Panc1 (cell line): Measurements from ENCODE around the gene IQCC. TPM values are rescaled to one million over a fixed set of nuclear protein-coding genes. Genes with fewer than 3 reads are reported as not detected.
A peak's percentile ranks its signal among the peaks of the same experiment; 100 is the strongest.

Experiments
- ATAC-seq: fragments of 200-7000 bp; cut with Tn5 transposase; 2 replicates; pipeline ENCODE4 v1.9.1; 2020; ENCODE audit warnings: mild to moderate bottlenecking, moderate library complexity
- BruUV-seq: library from RNA; stranded (reverse); fragments of 400-500 nt; replicated peaks from 2 replicates; lab custom pipeline; 2021; lab: Mats Ljungman, UMichigan
- CTCF ChIA-PET: fragments of 300-600 bp; sonication (Branson Sonifier 250); formaldehyde crosslinking; loops from one replicate; lab custom pipeline; 2022; ENCODE audit warnings: antibody characterized with exemption; lab: Charles Lee
- POLR2A ChIA-PET: fragments of 300-600 bp; sonication (Branson Sonifier 250); formaldehyde crosslinking; loops from one replicate; lab custom pipeline; 2022; ENCODE audit warnings: antibody characterized with exemption; lab: Charles Lee
- DNase-seq: peaks from one replicate; pipeline ENCODE4 v3.0.0-alpha.2; 2010; ENCODE audit warnings: low read depth, low spot score
- H3K27ac ChIP-seq: 2 replicates; pipeline ENCODE4 v1.5.1; 2011; ENCODE audit warnings: mild to moderate bottlenecking, low read length, inconsistent platforms
- H3K27me3 ChIP-seq: fragments of 200-500 bp; sonication (Bioruptor generic); 2 replicates; pipeline ENCODE4 v1.6.0; 2014; ENCODE audit warnings: low read length, inconsistent platforms; ENCODE audit not compliant: control insufficient read depth, insufficient read depth
- H3K36me3 ChIP-seq: fragments of 200-500 bp; sonication (Bioruptor generic); 2 replicates; pipeline ENCODE4 v1.5.1; 2014; ENCODE audit warnings: inconsistent platforms, mild to moderate bottlenecking, low read length, moderate library complexity; ENCODE audit not compliant: control insufficient read depth, insufficient read depth
- H3K4me1 ChIP-seq: 2 replicates; pipeline ENCODE4 v1.5.1; 2011; ENCODE audit warnings: inconsistent platforms, mild to moderate bottlenecking, low read length, moderate library complexity; ENCODE audit not compliant: control insufficient read depth, insufficient read depth
- H3K4me3 ChIP-seq, 2 experiments: 2 replicates each; pipeline ENCODE4 v1.5.1; 2011 to 2012; ENCODE audit warnings: low read depth in 2 of 2, low read length in 2 of 2, mild to moderate bottlenecking in 2 of 2, inconsistent platforms in 1 of 2, moderate library complexity in 1 of 2
- H3K9me3 ChIP-seq: fragments of 200-500 bp; sonication (Bioruptor generic); 2 replicates; pipeline ENCODE4 v1.5.1; 2014; ENCODE audit warnings: low read depth, mild to moderate bottlenecking, inconsistent platforms, low read length, moderate library complexity; ENCODE audit not compliant: control insufficient read depth, insufficient read depth
- CTCF ChIP-seq: fragments of 450-650 bp; IDR thresholded peaks from 2 replicates; pipeline ENCODE4 v1.5.1; 2017; ENCODE audit warnings: mild to moderate bottlenecking
- POLR2AphosphoS5 ChIP-seq: IDR thresholded peaks from 2 replicates; pipeline ENCODE4 v1.6.1; 2012; ENCODE audit warnings: mild to moderate bottlenecking, low read depth, low read length, moderate library complexity
- REST ChIP-seq, 2 experiments: IDR thresholded peaks; 2 replicates each; pipeline ENCODE4 v1.6.1; 2011 to 2012; ENCODE audit warnings: low read depth in 2 of 2, control low read depth in 1 of 2, low read length in 1 of 2, mild to moderate bottlenecking in 1 of 2, moderate library complexity in 1 of 2; ENCODE audit not compliant: insufficient read depth in 1 of 2
- SIN3A ChIP-seq: IDR thresholded peaks from 2 replicates; pipeline ENCODE4 v1.6.1; 2012; ENCODE audit warnings: low read depth, mild to moderate bottlenecking, low read length, moderate library complexity, borderline replicate concordance; ENCODE audit not compliant: insufficient read depth
- TCF7L2 ChIP-seq: IDR thresholded peaks from 2 replicates; pipeline ENCODE4 v1.6.1; 2011; ENCODE audit warnings: mild to moderate bottlenecking, low read depth, low read length, inconsistent platforms
- in situ Hi-C: cut with HindIII; loops from 2 replicates; pipeline ENCODE4 v1.10.0; 2016; ENCODE audit warnings: low sequenced_read_pairs, low pct_unique_long_range_greater_than_20kb
- intact Hi-C: fragments of 100-400 bp; cut with micrococcal nuclease; formaldehyde crosslinking; loops from one replicate; pipeline ENCODE4 v1.10.0; 2022; ENCODE audit not compliant: unreplicated experiment
- total RNA-seq: library from RNA; stranded (reverse); gene quantifications from one replicate; pipeline ENCODE4 v1.2.1, GENCODE V29; 2021; ENCODE audit not compliant: unreplicated experiment

IQCC gene
- total RNA-seq, 1 experiment from 2014 or later = 4.4 TPM

GRCh38 chr1:32179193-32179442 lies 26.4 kb upstream of the IQCC start:
- Histone ChIP-seq H3K36me3 (no peaks in the 10 kb centered on the region), H3K27ac (peak overlapping the region; percentile 97), H3K27me3 (no peaks in the 10 kb centered on the region), H3K4me3 (peak overlapping the region; percentile 77 to 93), H3K4me1 (peaks cover 29% of the 10 kb centered on the region), H3K9me3 (no peaks in the 10 kb centered on the region)
- in situ Hi-C loops (no loop called here), intact Hi-C loops (no loop called here)
- CTCF ChIA-PET = no interaction called here
- DNase-seq = no peak
- ATAC-seq = peak; percentile 53
- no TSS peak for BruUV-seq
- TF ChIP-seq CTCF = no peak
- no peak for TF ChIP-seq SIN3A
- TF ChIP-seq TCF7L2 = no peak
- TF ChIP-seq POLR2AphosphoS5 = no peak
- POLR2A ChIA-PET = interaction anchor here (0.6 to 1.2 kb wide), 3 partner anchors 18 to 70 kb away, joined by 3 to 8 read pairs (median 5); no protein-coding TSS in a partner anchor

- DNase-seq (peak; percentile 63), ATAC-seq (peak; percentile 96)
- H3K36me3 ChIP-seq = 0 out of 2 replicates have a peak, but pooled peaks cover 2% of the 10 kb centered on the region
- intact Hi-C loops = no loop called here
- ChIA-PET POLR2A (interaction anchor here (0.6 to 1.2 kb wide), 5 partner anchors 18 to 637 kb away, joined by 3 to 8 read pairs (median 5); no protein-coding TSS in a partner anchor), CTCF (no interaction called here)
- in situ Hi-C loops = no loop called here
- TF ChIP-seq SIN3A = peak; percentile 52; the same call in 1 of the 2 replicates
- TF ChIP-seq CTCF = no peak
- peak; percentile 94 for TF ChIP-seq POLR2AphosphoS5
- TF ChIP-seq TCF7L2 = peak; percentile 20; the same call in 1 of the 2 replicates
- TF ChIP-seq REST (IDR thresholded peaks at IDR 0.05; ENCODE audit: insufficient read depth in 1 of 2, low read depth in 2 of 2, low read length in 1 of 2) = no peak
- no TSS peak for BruUV-seq
- H3K9me3 ChIP-seq = no peaks in the 10 kb centered on the region
- peak within 1 kb of the TSS; percentile 77 to 93 for H3K4me3 ChIP-seq
- H3K27ac ChIP-seq = peak within 1 kb of the TSS; percentile 97
- H3K4me1 ChIP-seq = peaks cover 33% of the 10 kb centered on the region
- no peaks in the 10 kb centered on the region for H3K27me3 ChIP-seq
Measured at GRCh38 chr1:32179443-32180185, 25.9 kb upstream of the IQCC start, which contains the start of gene TXLNA. Gene TXLNA, plus strand, starts transcription at chr1:32179675. Its CDS starts 671 bp downstream, at chr1:32180346.
